ENCODE measurements around the gene FBXO9. TPM values are rescaled to one million over a fixed set of nuclear protein-coding genes. Genes with fewer than 3 reads are reported as not detected.
A peak's percentile ranks its signal among the peaks of the same experiment; 100 is the strongest.

Gene FBXO9
- total RNA-seq: 54.7 TPM

GRCh38 chr6:53065266-53066076 lies at the start of gene FBXO9:
Gene FBXO9, plus strand, starts transcription at chr6:53065404. Its CDS starts 386 bp downstream, at chr6:53065790.
- DNase-seq: peak; percentile 79

GRCh38 chr6:53015486-53015885 lies 49.7 kb upstream of the FBXO9 start:
- DNase-seq: no peak

DNA sequence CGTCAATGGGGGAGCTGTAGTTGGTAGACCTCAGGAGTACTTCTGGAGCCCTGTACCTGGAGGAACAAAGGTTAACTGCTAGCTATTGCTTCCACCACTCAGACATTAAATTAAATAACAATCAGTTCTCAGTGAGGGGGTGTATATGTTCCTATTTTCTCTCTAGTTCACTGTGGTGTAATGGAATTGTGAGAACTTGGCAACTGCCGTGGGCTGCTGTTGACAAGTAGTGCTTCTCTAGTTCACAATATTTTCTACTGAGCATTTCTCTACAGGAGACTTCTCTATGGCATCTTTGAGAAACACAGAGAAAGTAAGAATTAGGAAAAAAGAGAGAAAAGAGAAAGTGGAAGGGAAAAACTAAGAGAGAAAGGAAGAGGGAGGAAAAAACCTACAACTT lies 46.8 kb upstream of the FBXO9 start:
- DNase-seq: no peak

DNA sequence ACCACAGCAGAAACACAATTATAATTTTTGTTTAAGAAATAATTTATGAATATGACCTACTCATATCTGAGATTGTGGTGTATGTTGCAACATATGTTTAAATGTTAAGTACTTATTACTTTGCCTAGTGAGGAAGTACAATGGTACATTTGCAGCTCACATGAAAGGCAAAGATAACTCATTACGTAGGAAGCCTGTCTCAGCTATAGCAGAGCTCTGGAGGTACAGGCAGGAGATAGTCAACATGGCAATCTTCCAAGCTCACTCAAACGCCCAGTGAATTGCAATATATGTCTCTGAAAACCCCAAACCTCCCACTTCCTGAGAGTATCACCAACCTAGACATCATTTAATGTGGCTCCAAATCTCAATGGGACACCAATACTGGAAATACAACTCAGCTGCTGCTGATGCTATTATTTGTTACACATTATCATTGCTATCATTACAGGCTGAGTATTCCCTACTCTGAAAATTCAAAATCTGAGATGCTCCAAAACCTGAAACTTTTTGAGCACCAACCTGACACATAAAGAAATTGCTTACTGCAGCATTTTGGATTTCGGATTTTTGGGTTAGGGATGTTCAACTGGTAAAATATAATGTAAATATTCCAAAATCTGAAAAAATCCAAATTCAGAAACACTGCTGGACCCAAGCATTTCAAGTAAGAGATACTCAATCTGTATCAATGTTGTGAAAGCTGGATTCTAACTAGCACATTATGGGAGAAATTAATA lies 45.0 kb upstream of the FBXO9 start:
- DNase-seq: no peak

- DNase-seq: peak; percentile 27
Observed at GRCh38 chr6:53023323-53023722, 41.9 kb upstream of the FBXO9 start.

DNA sequence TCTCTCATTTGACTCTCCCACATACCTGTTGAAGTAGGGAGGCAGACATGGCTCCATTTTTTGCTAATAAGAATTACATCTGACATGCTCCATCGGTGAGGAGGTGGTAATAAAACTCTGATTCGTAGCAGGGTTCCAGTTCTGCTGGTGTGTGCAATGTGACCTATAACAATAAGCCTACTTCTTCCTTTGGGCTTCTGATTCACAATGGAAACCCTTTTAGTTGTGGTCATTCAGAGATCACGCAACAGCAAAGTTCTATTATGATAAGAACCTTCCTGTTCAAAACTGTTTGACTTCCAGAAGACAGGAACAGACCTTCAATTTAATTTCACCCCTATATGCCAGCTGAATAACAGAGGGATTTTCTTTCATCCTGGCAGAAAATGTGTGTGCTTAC lies 38.7 kb upstream of the FBXO9 start:
- DNase-seq: no peak

DNA sequence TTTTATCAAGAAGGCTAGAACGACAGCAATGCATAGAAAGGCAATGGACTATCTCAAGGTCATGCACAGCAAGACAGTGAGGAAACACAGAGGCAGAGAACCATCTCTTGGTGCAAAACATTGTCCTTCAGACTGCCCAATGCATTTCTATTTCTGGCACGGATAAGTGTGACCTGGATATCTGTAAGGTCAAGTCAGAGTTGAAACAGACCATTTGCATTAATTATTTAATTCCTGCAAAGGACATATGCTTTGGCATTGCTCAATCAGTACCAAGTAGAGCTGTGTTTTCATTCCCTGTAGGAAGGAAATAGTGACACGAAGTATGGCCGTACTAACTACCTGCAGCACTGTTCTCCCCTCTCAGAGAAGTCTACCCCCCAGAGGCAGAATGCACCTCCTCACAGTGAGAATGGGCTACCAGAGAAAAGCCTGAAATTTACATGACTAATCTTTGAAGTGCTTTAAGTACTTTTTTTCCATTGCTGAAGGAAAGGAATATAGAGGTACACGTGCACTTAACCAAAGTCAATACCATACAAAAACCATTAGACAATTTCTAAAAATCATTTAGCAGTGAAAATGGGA lies 38.0 kb upstream of the FBXO9 start:
- no peak for DNase-seq

DNA sequence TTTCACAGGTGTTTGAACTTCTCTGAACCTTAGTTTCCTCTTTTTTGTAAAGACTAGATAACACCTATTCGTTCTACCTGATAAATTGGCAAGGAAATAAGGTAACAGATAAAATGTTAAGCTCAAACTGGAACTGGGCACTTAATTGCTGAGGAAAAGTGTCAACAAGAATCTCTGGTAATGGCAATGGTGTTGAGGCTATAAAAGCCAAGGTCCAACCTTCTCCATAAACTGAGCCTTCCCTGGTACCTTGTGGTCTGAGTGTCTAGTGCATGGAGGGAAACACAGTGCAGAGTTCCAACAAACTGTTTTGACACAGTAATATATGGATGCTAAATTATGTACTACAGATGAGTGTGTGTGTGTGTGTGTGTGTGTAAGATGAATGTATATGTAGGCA lies 36.7 kb upstream of the FBXO9 start:
- no peak for DNase-seq

GRCh38 chr6:53029257-53029656 lies 35.9 kb upstream of the FBXO9 start:
- DNase-seq: no peak

GRCh38 chr6:53029761-53030160 lies 35.4 kb upstream of the FBXO9 start:
- DNase-seq: no peak

DNA sequence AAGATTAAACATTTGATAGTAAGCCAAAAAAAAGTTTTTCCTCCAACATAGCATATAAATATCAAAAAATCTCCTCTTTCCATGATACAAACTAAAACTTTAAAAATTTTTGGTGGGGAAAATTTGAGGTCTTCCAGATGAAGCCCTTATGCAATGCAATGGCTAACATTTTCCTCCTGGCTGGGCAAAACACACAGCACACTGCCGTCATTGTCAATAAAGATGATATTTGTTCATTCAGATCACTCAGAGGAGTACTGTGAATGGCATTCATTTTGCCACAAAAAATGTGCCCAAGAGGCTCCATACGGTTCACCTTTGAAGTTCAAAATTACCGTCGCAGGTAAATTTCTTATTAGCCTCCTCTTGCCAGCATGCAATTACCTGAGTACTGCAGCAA lies 33.9 kb upstream of the FBXO9 start:
- DNase-seq: no peak

DNA sequence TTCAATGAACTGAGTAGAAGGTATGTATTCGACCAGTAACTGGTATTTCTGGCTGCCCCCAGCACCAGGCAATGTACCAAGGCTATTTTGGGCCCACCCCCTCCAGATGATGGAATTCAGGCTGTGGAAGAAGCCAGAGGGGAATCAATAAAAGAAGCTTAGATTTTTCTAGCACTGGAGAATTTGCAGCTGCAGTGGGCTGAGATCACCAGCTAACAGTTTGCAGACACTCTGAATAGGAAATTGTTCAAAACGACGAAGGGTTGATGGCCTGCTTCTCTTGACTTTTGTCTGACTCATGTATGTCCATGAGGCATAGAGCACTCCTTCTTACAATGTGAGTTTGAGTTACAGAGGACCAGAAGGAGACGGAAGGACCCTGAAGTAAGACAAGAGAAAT lies 32.4 kb upstream of the FBXO9 start:
- peak; percentile 36 for DNase-seq

GRCh38 chr6:53033764-53034163 lies 31.4 kb upstream of the FBXO9 start:
- DNase-seq: no peak

DNA sequence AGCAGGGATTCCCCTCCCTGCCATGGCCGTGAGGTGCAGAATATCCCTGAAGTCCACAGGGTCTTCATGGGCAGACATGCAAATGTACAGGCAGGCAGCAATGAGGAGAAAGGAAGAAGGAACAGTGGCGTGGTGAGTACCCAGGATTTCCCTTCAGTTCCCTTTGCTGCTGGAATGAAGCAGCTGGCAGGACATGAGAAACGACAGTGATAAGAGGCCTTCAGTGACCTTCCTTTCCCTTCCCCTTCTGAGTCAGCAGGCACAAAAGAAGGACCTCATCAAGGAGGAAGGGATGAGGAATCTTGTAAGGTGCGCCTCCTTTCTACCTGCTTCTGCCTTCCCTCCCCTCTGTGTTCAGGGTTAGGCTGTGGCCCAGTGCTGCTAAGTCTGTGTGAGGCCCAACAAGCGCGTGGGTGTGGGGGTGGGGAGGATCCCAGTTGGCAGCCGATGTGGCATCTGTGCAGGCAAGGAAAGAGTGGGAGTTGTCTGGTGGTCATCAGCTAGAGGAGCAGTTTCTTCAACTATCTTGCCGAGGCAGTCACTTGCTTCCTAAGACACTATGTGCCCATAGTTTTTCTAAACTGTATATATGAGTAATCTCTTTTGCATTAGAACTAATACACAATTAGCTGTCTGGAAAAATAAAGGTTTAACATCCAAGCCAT lies 29.5 kb upstream of the FBXO9 start:
- DNase-seq: peak; percentile 39

DNA sequence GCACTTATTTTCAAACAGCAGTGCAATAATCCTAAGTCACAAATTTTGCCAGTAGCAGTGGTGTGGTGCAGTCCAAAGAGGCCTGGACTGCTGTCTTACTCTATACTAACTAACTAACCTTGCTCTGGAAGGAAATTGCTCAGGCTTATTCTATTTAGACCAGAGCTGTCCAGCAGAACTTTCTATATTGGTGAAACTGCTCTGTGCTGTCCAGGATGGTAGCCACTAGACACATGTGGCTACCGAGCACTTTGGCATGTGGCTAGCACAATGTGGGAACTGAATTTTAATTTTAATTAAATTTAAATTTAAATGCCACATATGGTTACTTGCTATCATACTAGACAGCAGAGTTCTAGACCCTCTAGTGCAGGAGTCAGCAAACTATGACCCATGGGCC lies 27.1 kb upstream of the FBXO9 start:
- no peak for DNase-seq

DNA sequence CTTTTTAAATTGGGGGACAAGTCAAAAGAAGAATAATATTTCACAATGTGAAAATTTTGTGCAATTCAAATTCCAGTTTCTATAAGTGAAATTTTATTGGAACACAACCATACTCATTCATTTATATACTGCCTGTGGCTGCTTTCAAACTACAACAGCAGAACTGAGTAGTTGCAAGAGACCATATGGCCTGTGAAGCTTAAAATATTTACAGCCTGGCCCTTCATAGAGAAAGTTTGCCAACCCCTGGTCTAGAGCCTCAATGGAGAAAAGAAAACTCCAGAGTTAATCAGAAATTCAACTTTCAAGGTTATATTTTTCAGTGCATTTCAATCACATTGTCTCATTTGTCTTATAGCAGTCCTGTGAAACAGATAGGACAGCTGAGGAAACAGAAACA lies 26.6 kb upstream of the FBXO9 start:
- DNase-seq: no peak

GRCh38 chr6:53041356-53041755 lies 23.8 kb upstream of the FBXO9 start:
- no peak for DNase-seq

GRCh38 chr6:53042112-53042511 lies 23.1 kb upstream of the FBXO9 start:
- DNase-seq: no peak

- no peak for DNase-seq
Observed at GRCh38 chr6:53043581-53043980, 21.6 kb upstream of the FBXO9 start.

DNA sequence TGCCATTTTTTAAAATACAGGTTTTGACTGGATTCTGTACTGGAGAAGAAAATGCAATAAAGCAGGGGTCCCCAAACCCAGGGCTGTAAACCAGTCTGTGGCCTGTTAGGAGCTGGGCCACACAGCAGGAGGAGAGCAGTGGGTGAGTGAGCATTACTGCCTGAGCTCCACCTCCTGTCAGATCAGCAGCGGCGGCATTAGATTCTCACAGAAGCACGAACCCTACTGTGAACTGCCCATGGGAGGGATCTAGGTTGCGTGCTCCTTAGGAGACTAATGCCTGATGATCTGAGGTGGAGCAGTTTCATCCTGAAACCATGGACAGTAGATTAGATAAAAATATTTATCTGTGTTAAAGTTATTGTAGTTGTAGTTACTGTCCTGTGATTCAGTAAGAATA lies 21.1 kb upstream of the FBXO9 start:
- DNase-seq: no peak

DNA sequence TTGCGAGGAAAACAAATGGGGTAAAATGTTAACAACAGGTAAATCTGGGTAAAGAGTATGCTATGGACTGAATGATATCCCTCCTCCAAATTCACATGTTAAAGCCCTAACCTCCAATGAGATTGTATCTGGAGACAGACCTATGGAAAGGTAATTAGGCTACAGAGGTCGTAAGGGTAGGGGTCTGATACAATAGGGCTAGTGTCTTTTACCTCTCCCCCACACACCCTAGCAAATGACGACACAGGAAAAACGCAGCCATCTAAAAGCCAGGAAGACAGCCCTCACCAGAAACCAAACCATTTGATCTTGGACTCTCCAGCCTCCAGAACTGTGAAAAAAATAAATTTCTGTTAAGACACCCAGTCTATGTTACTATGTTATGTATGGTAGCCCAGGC lies 20.6 kb upstream of the FBXO9 start:
- DNase-seq: no peak

- DNase-seq: no peak
Observed at GRCh38 chr6:53045891-53046673, 19.1 kb upstream of the FBXO9 start.

Measured in occipital lobe (tissue), 2 donors.